ENCODE measurements around the gene TRAPPC2. TPM values are rescaled to one million over a fixed set of nuclear protein-coding genes. Genes with fewer than 3 reads are reported as not detected.

Gene TRAPPC2
- total RNA-seq, 1 experiment from 2014 or later = 10.2 TPM

- TF ChIP-seq ARID4B (CRISPR knock-in tag; IDR thresholded peaks at IDR 0.05; ENCODE audit: borderline replicate concordance) = no peak
- TF ChIP-seq NR3C1 (CRISPR knock-in tag; conservative IDR thresholded peaks at IDR 0.05; ENCODE audit: low read depth) = no peak
- no peak for TF ChIP-seq OVOL2 (CRISPR knock-in tag; IDR thresholded peaks at IDR 0.05; ENCODE audit: borderline replicate concordance)
- TF ChIP-seq FOXJ3 (CRISPR knock-in tag; IDR thresholded peaks at IDR 0.05; ENCODE audit: borderline replicate concordance) = no peak
- TF ChIP-seq ZNF416 (CRISPR knock-in tag; IDR thresholded peaks at IDR 0.05) = no peak
- no peak for TF ChIP-seq ZNF423 (CRISPR knock-in tag; IDR thresholded peaks at IDR 0.05)
- no peak for TF ChIP-seq SMAD3 (CRISPR knock-in tag; IDR thresholded peaks at IDR 0.05; ENCODE audit: borderline replicate concordance)
- no peak for TF ChIP-seq GRHL2 (CRISPR knock-in tag; IDR thresholded peaks at IDR 0.05; ENCODE audit: insufficient replicate concordance, severe bottlenecking)
- TF ChIP-seq ZNF263 (CRISPR knock-in tag; IDR thresholded peaks at IDR 0.05; ENCODE audit: low read depth) = no peak
- TF ChIP-seq, protein P1, sequence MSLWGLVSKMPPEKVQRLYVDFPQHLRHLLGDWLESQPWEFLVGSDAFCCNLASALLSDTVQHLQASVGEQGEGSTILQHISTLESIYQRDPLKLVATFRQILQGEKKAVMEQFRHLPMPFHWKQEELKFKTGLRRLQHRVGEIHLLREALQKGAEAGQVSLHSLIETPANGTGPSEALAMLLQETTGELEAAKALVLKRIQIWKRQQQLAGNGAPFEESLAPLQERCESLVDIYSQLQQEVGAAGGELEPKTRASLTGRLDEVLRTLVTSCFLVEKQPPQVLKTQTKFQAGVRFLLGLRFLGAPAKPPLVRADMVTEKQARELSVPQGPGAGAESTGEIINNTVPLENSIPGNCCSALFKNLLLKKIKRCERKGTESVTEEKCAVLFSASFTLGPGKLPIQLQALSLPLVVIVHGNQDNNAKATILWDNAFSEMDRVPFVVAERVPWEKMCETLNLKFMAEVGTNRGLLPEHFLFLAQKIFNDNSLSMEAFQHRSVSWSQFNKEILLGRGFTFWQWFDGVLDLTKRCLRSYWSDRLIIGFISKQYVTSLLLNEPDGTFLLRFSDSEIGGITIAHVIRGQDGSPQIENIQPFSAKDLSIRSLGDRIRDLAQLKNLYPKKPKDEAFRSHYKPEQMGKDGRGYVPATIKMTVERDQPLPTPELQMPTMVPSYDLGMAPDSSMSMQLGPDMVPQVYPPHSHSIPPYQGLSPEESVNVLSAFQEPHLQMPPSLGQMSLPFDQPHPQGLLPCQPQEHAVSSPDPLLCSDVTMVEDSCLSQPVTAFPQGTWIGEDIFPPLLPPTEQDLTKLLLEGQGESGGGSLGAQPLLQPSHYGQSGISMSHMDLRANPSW (CRISPR knock-in tag; conservative IDR thresholded peaks at IDR 0.05; ENCODE audit: low read depth) = no peak
These were observed 47.2 kb downstream of the TRAPPC2 start (continued) for GRCh38 chrX:13687203-13687602.

DNA sequence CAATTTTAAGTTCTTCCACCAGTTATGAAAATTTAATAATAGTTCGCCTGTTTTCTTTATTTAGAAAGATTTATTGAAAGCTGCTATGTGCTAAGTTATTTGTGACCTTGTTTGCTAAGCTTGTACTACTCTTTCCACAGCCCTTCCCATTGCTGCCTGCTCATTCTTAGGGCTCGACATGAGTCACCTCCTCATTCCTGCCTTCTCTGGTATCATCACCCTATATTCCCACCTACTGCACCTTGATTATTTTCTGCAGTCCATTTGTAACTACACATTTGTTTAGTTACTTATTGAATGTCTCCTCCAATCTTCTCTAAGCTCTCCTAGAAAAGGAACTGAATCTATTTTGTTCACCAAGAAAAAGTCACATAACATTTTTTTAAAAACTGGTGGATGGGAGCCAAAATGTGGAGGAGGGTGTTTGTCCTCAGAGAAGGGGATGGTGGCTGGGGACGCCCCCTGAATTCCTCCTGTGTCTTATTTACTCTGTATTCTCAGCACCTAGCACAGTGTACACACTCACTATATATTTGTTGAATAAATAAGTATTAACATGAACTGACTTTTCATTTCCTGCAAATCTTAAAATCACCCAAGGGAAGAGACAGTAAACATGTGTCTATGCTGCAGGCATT, 49.2 kb downstream of the TRAPPC2 start:
- TF ChIP-seq, protein P2, sequence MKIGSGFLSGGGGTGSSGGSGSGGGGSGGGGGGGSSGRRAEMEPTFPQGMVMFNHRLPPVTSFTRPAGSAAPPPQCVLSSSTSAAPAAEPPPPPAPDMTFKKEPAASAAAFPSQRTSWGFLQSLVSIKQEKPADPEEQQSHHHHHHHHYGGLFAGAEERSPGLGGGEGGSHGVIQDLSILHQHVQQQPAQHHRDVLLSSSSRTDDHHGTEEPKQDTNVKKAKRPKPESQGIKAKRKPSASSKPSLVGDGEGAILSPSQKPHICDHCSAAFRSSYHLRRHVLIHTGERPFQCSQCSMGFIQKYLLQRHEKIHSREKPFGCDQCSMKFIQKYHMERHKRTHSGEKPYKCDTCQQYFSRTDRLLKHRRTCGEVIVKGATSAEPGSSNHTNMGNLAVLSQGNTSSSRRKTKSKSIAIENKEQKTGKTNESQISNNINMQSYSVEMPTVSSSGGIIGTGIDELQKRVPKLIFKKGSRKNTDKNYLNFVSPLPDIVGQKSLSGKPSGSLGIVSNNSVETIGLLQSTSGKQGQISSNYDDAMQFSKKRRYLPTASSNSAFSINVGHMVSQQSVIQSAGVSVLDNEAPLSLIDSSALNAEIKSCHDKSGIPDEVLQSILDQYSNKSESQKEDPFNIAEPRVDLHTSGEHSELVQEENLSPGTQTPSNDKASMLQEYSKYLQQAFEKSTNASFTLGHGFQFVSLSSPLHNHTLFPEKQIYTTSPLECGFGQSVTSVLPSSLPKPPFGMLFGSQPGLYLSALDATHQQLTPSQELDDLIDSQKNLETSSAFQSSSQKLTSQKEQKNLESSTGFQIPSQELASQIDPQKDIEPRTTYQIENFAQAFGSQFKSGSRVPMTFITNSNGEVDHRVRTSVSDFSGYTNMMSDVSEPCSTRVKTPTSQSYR (CRISPR knock-in tag; IDR thresholded peaks at IDR 0.05) = no peak
- no peak for TF ChIP-seq FOXJ3 (CRISPR knock-in tag; IDR thresholded peaks at IDR 0.05; ENCODE audit: borderline replicate concordance)
- no peak for TF ChIP-seq NR2C2 (CRISPR knock-in tag; IDR thresholded peaks at IDR 0.05)
- TF ChIP-seq ZNF423 (CRISPR knock-in tag; IDR thresholded peaks at IDR 0.05) = no peak
- no peak for TF ChIP-seq IRF2 (CRISPR knock-in tag; IDR thresholded peaks at IDR 0.05; ENCODE audit: borderline replicate concordance, low read depth)
- no peak for TF ChIP-seq ZMAT4 (CRISPR knock-in tag; IDR thresholded peaks at IDR 0.05)
- no peak for TF ChIP-seq MLX (CRISPR knock-in tag; IDR thresholded peaks at IDR 0.05)
- TF ChIP-seq GRHL2 (CRISPR knock-in tag; IDR thresholded peaks at IDR 0.05; ENCODE audit: insufficient replicate concordance, severe bottlenecking) = no peak
- no peak for ATAC-seq
- Mint-ChIP-seq H3K27ac (no peak overlapping the region), H3K4me3 (no peak overlapping the region), H3K36me3 (no peaks in the 10 kb centered on the region), H3K27me3 (ENCODE audit: low read depth) (peaks cover 19% of the 10 kb centered on the region), H3K4me1 (peaks cover 8% of the 10 kb centered on the region), H3K9me3 (no peaks in the 10 kb centered on the region)
- POLR2A ChIA-PET = no interaction called here
- CTCF ChIA-PET = no interaction called here
- no peak for DNase-seq (ENCODE audit: low spot score)

Measured in WTC11 (cell line).